ENCODE results near the gene STARD6.
A peak's percentile ranks its signal among the peaks of the same experiment; 100 is the strongest.
"Not testable (repeated sequence)": the region's sequence is repeated elsewhere in the genome, so short reads cannot be mapped to it uniquely, and the experiment has no call there.

STARD6 gene

DNA sequence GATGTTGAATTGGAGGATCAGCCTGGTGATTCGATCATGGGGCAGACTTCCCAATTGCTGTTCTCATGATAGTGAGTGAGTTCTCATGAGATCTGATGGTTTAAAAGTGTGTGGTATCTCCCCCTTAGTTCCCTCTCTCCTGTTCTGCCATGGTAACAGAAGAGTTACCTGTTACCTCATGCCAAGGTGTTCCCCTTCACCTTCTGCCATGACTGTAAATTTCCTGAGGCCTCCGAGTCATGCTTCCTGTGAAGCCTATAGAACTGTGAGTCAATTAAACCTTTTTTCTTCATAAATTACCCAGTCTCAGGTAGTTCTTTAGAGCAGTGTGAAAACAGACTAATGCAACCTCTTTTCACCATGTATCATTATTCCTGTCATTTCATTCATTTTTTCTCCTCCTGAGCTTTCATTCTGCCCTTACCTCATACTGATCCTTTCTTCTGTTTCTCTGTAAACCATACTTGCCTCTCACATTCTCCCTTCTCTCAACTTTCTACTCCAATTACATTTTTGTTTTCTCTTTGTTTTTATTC lies 22.0 kb downstream of the STARD6 start:
- DNase-seq (ENCODE audit: low read depth) = no peak

DNA sequence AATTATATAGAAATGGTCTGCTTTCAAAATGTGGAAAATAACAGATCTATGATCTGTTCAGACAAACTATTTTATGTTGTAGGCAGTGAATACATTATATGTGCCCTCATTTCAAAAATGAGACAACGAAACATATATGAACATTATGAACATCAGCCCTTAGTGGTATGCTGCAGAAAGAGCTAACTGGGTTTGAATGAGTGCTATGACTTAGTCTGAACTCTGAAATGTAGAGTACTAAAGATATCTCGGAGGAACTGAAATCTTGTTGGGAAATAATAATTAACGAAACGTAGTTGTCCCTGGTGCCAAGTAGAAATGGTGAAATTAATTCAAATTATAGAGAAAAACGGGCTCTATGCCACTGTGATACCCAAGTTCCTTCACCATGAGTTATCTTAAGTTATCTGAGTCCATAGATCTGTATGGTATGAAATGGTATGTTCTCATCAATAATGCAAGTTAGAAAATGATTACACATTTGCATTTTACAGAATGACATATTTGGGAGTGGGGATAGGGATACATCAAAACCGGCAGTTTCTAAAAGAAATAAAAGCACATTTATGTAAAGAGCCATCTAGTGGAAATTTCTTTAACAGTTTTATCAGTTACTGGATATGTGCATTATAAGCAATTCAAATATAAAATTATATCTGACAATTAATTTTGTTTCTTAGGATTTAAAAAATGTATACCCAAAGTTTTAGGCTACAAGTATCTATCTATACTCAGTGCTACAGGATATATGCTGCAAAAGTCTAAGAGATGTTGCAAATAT lies 26.7 kb downstream of the STARD6 start:
- DNase-seq (ENCODE audit: low read depth) = peak; percentile 14

DNA sequence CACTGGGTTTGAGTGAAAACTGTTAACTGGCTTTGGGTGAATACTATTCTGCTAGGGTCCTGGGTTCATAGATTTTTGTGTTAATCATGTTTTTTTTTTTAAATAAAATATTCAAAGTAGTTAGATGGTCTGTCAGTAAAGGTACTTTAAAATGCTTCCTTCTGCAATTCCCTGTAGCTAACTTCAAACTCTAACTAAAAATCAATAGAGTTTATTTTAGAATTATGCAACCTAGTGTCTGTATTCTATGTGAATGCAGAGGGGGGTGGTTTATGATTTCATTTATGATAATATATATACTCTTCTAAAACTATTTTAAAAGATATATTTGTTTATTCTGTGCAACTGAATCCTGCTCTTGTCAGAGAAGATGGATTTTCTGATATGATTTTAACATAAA lies 27.9 kb downstream of the STARD6 start:
- no peak for DNase-seq (ENCODE audit: low read depth)

DNA sequence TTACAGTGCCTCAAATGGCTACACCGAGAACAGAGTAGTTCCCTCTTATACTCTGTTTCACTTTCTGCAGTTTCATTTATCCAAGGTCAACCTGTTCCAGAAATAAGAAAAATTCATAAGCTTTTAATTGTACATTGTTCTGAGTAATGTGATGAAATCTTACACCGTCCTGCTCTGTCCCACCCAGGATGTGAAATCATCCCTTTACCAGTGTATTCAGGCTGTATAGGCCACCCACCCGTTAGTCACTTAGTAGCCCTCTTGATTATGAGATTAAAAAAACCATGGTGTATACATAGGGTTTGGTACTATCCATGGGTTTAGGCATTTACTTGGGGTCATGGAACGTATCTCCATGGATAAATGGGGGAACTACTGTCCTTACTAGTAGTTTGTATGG lies 29.8 kb downstream of the STARD6 start:
- DNase-seq (ENCODE audit: low read depth) = peak; percentile 32

DNA sequence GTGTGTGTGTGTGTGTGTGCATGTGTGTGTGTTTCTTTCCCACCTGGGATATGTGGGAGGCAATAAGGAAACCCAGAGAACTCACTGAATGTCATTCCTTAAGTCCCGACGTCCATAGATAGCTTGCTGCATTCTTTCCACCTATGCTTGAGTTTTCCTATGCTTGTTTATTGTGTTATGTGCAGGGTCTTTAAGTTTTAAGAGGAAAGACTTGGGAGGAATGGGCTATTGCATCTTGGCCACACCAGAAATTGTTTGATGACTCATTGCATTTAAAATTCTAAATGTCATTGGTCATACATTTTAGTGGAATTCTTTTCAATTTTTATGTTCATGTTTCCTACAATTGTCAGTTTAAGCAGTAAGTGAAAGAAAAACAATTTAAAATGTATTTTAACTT lies 33.7 kb downstream of the STARD6 start:
- DNase-seq (ENCODE audit: low read depth) = peak; percentile 4

DNA sequence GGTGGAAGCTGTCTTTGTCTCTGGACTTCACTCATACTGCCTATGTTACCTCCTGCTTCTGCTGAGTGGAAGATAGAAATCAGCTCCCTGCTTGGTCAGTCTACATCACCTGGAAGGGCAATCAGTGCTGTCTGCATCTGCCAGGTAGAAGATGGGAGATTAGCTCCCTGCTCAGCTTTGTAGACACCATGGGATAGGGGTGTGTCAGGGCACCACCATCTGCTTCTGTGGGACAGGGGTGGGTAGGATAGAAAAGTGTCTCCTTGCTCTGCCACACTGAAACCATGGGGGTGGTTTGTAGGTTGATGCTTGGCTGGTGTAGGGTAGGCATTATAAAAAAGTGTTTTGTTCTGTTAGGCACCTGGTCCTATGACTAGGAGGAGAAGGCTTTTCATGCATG lies 34.1 kb downstream of the STARD6 start:
- no peak for DNase-seq (ENCODE audit: low read depth)

DNA sequence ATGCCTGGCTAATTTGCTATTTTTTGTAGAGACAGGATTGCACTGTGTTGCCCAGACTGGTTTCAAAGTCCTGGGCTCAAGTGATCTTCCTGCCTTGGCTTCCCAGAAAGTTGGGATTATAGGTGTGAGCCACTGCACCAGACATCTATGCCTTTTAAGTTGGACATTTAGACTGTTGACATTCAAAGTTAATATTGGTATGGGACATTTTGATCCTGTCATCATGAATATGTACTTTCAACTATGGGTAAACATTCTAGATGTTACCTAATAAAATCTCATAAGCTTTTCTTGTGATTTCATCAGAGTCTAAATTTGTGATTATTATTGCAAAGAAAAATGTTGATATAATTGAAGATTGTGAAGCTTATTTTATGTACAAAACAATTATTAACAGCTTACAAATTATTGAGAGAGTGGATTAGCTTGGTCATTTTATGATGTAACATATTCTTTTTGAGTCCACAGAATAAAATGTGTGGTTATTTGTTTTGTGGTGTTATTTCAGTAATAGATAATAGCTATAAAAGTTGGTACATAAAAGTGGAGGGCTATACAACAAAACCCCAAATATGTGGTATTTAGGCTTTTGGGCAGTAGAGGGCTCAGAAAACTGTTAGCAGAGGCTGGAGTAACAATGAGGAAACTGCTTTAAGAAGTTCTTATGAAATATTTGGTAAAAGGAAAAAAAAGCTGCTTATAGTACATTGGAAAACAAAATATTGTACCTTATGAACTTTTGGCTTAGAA lies 41.4 kb downstream of the STARD6 start:
- no peak for DNase-seq (ENCODE audit: low read depth)

DNA sequence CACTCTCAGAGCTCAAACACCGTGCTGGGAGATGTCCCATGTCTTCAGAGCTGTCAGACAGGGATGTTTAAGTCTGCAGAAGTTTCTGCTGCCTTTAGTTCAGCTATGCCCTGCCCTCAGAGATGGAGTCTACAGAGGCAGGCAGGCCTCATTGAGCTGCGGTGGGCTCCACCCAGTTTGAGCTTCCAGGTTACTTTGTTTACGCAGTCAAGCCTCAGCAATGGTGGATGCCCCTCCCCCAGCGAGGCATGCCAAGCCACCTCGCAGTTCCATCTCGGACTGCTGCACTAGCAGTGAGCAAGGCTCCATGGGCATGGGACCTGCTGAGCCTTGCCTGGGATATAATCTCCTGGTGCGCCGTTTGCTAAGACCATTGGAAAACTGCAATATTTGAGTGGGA lies 48.1 kb downstream of the STARD6 start:
- not testable (repeated sequence) for DNase-seq (ENCODE audit: low read depth)

DNA sequence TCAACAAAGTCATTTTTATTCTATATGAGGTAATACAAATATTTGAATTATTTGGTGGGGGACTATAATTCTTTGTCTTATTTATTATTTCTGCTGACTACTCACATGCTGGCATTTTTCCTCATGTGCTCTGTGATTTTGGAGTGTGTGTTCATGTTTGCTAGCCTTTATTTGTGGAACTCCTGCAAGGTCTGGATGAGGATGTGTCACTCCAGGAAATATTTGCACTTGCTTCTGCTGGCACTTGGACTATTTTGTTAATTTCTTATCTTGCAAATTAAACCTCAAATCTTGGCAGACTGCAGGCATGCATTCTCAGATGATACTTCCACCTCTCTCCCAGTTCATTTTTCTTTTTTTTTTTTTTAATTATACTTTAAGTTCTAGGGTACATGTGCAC lies 54.2 kb downstream of the STARD6 start:
- no peak for DNase-seq (ENCODE audit: low read depth)

DNA sequence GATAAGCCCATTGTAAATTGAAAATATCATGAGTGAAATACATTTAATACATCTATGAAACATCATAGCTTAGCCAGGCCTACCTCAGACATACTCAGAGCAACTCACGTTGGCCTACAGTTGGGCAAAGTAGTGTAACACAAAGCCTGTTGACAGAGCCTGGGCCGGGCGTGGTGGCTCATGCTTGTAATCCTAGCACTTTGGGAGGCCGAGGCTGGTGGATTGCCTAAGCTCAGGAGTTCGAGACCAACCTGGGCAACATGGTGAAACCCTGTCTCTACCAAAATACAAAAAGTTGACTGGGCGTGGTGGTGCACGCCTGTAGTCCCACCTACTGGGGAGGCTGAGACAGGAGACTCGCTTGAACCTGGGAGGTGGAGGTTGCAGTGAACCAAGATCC lies 58.7 kb downstream of the STARD6 start:
- DNase-seq (ENCODE audit: low read depth) = not testable (repeated sequence)

DNA sequence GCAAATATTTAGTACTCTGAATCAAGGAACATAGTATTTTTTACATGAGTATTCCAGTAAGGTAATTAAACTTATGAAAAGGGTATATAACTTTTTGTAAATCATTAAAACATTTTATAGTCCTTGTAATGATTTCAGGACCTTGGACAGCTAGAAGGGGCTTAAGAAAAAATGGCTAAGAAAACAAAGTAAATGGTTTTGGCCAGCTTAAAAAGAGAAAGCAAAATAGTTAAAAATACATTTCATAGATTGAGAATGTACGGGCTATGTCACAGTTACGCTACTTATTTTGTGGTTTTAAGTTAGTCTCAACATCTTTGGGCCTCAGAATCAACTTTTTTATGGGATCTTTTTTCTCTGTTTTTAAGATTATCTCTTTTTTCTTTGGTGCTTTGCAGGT lies 61.6 kb downstream of the STARD6 start:
- DNase-seq (ENCODE audit: low read depth) = peak; percentile 18

DNA sequence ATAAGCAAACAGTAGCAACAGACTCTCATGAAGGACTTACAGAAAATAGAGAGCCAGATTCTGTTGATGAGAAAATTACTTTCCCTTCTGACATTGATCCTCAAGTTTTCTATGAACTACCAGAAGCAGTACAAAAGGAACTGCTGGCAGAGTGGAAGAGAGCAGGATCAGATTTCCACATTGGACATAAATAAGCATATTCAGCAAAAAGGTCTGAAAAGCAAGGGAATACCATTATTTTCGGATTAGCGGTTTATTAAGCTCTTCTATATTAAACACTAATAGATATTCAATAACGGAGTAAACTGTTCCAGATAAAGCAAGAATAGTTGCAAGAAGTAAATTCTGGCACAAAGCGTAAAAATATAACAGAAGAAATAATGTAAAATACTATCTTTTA lies 63.4 kb downstream of the STARD6 start:
- DNase-seq (ENCODE audit: low read depth) = no peak

DNA sequence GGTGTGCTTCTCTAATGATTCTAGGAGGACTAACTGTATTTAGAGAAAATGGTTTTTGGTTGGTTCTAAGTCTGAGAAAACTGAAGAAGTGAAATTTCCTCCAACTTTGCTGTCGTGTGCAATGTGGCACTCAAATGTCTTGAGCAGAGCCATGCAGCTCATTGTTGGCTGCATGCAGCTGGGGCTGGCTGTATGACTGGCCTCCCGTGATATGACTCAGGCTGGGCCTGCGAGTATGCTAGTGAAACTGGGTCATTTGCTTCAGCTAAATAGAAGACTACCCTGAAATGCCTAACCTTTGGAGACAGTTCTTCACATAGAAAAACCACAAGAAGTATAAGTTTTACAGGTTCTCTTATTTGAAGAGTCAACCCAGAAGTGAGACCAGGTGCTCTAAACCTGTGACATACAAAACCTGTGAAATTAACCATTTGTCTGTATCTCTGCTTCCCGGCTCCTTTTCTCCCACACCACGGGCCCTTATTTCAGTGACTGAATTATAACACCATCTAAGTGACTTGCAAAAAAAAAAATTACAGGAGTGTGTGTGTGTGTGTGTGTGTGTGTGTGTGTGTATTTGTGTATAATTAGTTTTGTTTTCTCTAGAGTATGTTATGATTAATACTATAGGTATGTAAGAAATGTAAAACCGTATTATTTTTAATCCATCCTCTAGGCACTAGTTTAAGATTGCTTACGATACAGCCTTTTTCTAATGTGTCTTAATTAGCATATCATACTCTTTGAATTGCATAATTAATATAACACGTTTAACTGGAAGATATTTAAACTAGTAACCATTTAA lies 72.5 kb downstream of the STARD6 start:
- peak; percentile 82 for DNase-seq (ENCODE audit: low read depth)

DNA sequence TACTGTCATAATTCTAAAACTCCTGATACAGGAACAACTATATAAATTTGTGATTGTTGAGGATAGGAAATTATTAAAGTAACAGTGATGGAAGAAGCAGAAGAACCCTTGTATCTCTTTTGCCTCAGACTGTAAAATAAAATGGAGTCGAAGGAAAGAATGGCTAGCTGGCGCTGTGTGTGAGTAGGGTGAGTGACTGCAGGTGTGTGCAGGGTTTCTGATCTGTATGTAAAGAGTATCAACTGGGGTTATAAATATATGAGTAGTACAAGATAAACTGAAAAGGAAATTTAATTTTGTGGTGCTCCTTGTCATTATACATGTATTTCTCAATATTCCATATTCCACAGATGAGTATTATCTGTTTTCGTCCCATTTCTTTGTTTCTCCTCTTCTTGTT lies 73.1 kb downstream of the STARD6 start:
- no peak for DNase-seq (ENCODE audit: low read depth)

DNA sequence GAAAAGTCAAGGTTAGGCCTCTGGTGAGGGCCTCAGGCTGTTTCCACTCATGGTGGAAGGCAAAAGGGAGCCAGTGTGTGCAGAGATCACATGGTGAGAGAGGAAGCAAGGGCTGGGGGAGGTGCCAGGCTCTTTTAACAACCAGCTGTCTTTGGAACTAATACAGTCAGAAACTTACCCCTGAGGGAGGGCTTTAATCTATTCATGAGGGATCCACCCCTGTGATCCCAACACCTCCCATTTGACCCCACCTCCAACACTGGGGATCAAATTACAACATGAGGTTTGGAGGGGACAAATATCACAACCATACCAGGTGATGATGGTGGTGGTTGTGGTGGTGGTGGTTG lies 77.5 kb downstream of the STARD6 start:
- no peak for DNase-seq (ENCODE audit: low read depth)

DNA sequence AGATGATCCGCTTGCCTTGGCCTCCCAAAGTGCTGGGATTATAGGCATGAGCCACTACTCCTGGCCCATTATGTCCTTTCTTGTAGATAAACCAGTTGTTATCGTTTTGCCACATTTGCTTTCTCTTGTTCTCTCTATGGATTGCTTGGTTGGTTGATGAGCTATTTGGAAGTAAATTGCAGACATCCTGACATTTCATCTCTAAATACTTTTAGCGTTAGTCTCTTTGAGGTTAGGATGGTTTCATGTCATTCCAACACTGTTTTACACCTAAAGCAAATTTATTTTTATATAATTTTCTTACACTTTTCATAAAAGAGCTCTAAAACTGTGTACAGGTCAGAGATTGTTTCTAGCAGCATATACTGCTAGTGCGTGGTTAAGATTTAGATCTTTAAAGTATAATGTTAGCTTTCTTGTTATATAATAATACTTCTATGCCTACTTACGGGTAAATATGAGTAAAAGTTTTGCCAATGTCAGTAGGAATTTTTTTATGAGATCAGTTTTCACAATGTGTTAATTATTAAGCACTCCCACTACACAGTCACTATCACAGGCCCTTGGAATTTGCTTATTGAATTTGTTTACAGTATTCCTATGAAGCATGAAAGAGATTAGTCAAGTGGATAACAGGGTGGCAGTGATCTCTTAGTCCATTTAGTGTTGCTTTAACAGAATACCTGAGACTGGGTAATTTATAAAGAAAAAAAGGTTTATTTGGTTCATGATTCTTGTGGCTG lies 78.0 kb downstream of the STARD6 start:
- no peak for DNase-seq (ENCODE audit: low read depth)

DNA sequence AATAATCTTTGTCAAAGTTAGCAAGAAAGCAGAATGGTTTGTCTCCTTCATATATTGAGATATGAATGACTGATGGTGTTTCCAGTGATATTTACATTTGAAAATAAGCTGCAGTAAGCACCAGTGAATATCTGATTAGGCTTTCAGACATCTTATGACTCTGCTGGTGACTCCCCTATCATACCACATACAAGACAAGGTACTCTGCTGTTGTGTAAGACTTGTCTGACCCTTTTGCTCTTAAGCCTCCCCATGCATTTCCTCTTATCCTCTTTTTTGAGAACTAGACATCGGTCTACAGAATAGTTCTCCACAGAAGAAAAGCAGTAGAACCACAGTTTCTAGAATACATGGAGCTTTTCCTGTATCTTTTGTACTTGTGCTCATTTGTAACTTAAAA lies 79.0 kb downstream of the STARD6 start:
- DNase-seq (ENCODE audit: low read depth) = no peak

DNA sequence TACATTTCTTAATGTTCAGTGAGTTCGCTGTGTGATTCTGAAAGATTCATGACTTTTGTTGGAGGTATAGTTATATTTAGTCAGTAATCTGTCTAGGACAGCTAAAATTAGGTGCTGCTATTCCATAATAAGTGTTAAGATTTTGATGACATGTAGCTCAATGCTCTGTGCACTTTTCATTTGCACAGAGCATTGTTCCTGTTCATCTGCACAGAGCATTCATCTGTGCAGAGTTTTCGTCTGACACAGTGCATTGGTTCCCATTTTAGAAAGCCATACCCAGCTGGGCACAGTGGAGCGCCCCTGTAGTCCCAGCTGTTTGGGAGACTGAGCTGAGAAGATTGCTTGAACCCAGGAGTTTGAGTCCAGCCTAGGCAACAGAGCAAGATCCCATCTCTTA lies 79.8 kb downstream of the STARD6 start:
- no peak for DNase-seq (ENCODE audit: low read depth)
